PFSK-1 (cell line): ENCODE results near the gene MED23.

ENCODE experiments used
- FOXP2 ChIP-seq: optimal IDR thresholded peaks from 2 replicates; pipeline ENCODE3; 2011; ENCODE audit warnings: borderline replicate concordance, control low read depth, inconsistent platforms; ENCODE audit not compliant: insufficient read depth; ENCODE audit errors: extremely low read length, extremely low read depth
- POLR2AphosphoS5 ChIP-seq: IDR thresholded peaks from 2 replicates; pipeline ENCODE4 v1.6.1; 2012; ENCODE audit warnings: low read depth, mild to moderate bottlenecking, control low read depth, low read length, moderate library complexity
- REST ChIP-seq, 2 experiments: IDR thresholded peaks; 2 replicates each; pipeline versions ENCODE4 v1.6.1 to v1.8.0; 2011 to 2012; ENCODE audit warnings: low read depth in 2 of 2, low read length in 2 of 2, control low read depth in 1 of 2, inconsistent platforms in 1 of 2, mild to moderate bottlenecking in 1 of 2, moderate library complexity in 1 of 2; ENCODE audit not compliant: insufficient read depth in 1 of 2
- SIN3A ChIP-seq: IDR thresholded peaks from 2 replicates; pipeline ENCODE4 v1.6.1; 2012; ENCODE audit warnings: mild to moderate bottlenecking, low read length, moderate library complexity, borderline replicate concordance; ENCODE audit not compliant: insufficient read depth
- TAF1 ChIP-seq: IDR thresholded peaks from 2 replicates; pipeline ENCODE4 v1.6.1; 2012; ENCODE audit warnings: low read length, control low read depth, borderline replicate concordance; ENCODE audit not compliant: insufficient read depth

MED23 gene

GRCh38 chr6:131663578-131664165 is 35.6 kb upstream of the MED23 start:
- TF ChIP-seq REST (IDR thresholded peaks at IDR 0.05; ENCODE audit: insufficient read depth in 1 of 2, low read depth in 2 of 2, low read length in 2 of 2) (no peak), FOXP2 (no peak), POLR2AphosphoS5 (no peak), SIN3A (no peak), TAF1 (no peak)

DNA sequence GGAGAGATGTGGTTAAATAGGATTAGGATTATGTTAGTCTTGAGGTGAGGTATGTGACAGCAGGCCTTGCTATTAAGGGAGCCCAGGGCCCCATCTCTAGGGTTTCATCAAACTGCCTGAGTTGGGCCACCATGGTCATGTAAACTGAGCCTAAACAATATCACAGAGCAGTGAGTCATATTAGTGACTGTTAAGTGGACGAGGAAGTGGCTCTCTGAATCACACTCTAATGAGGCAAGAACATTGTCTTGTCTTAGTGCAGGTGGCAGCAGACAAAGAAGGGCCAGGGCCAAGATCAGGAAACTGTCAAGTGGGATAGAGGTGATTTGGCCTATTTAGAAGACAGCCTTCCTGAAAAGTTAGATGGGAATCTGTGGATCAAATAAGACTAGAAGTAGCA is 32.2 kb upstream of the MED23 start:
- TF ChIP-seq TAF1, result no peak
- no peak for TF ChIP-seq SIN3A
- no peak for TF ChIP-seq POLR2AphosphoS5
- no peak for TF ChIP-seq FOXP2
- no peak for TF ChIP-seq REST (IDR thresholded peaks at IDR 0.05; ENCODE audit: insufficient read depth in 1 of 2, low read depth in 2 of 2, low read length in 2 of 2)

DNA sequence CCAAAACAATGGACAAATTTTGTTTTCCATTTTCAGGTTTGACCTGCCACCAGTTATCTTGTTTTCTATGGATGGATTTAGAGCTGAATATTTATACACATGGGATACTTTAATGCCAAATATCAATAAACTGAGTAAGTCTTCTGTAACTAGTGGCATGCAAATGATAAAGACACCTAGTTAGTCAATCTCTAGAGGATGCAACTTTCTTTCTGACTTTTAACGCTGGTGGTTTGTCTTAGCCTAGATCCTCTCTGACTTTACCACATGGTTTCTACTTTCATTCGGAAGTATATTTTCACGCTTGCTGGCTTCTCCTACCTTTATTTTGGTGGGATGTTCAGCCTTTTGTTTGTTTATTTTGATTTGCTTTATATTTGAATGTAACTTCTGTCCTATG is 30.2 kb upstream of the MED23 start:
- TF ChIP-seq REST (IDR thresholded peaks at IDR 0.05; ENCODE audit: insufficient read depth in 1 of 2, low read depth in 2 of 2, low read length in 2 of 2) (no peak), TAF1 (no peak), SIN3A (no peak), POLR2AphosphoS5 (no peak), FOXP2 (no peak)

GRCh38 chr6:131657630-131658111 is 29.6 kb upstream of the MED23 start:
- no peak for TF ChIP-seq SIN3A
- TF ChIP-seq TAF1, result no peak
- no peak for TF ChIP-seq FOXP2
- no peak for TF ChIP-seq POLR2AphosphoS5
- TF ChIP-seq REST (IDR thresholded peaks at IDR 0.05; ENCODE audit: insufficient read depth in 1 of 2, low read depth in 2 of 2, low read length in 2 of 2), result no peak

GRCh38 chr6:131657222-131657621 is 29.2 kb upstream of the MED23 start:
- TF ChIP-seq POLR2AphosphoS5 (no peak), TAF1 (no peak), REST (IDR thresholded peaks at IDR 0.05; ENCODE audit: insufficient read depth in 1 of 2, low read depth in 2 of 2, low read length in 2 of 2) (no peak), SIN3A (no peak), FOXP2 (no peak)
